ENCODE measurements around the gene GLIPR1L2. TPM values are rescaled to one million over a fixed set of nuclear protein-coding genes. Genes with fewer than 3 reads are reported as not detected.
"Not testable (repeated sequence)": the region's sequence is repeated elsewhere in the genome, so short reads cannot be mapped to it uniquely, and the experiment has no call there.

GLIPR1L2 gene
- total RNA-seq, 1 experiment from 2014 or later, result not detected

DNA sequence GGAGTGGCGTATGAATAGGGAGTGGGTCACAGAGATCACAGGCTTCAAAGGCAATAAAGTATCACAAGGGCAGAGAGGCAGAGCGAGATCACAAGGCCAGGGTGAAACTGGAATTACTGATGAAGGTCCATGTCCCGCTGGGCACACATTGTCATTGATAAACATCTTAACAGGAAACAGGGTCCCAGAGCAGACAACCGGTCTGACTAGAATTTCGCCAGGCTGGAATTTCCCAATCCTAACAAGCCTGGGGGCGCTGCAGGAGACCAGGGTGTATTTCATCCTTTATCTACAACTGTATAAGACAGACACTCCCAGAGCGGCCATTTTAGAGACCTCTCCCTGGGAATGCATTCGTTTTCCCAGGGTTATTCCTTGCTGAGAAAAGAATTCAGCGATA, 67.0 kb downstream of the GLIPR1L2 start:
- DNase-seq (ENCODE audit: low read depth); in situ Hi-C loops (cut with HindIII; ENCODE audit: low pct_unique_long_range_greater_than_20kb, low sequenced_read_pairs): not testable (repeated sequence)

DNA sequence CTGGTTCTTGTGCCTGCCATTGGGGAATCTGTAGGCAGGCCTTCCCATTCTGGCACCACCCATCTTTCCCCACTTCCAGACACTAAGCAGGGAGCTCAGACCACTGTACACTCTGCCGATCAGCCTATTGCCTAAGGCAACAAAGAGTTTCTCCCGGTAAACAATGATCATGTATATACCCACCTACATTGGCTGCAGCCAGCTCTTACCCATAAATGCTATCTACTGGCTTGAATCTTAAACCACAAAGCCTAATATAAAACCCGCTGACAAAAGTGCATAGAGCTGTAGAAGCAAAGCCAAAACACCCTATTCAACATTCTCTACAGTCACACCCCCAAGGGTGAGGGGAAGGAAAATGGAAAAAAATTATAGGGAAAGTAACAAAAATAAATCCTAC, 68.9 kb downstream of the GLIPR1L2 start:
- in situ Hi-C loops (cut with HindIII; ENCODE audit: low pct_unique_long_range_greater_than_20kb, low sequenced_read_pairs), result no loop called here
- no peak for DNase-seq (ENCODE audit: low read depth)

DNA sequence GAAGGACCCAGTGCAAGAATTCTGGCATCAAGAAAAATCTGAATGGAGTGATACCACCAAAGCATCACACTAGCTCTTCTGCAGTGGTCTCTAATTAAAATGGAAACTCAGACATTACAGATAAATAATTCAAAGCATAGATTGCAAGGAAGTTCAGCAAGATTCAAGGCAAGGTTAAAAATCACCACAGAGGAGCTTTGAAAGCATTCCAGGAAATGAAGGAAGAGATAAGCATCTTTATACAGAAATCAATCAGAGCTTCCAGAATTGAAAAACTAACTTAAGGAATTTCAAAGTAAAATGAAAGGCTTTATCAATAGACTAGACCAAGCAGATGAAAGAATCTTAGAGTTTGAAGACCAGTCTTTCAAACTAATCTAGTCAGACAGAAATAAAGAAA, 69.3 kb downstream of the GLIPR1L2 start:
- no peak for DNase-seq (ENCODE audit: low read depth)
- in situ Hi-C loops (cut with HindIII; ENCODE audit: low pct_unique_long_range_greater_than_20kb, low sequenced_read_pairs), result no loop called here

DNA sequence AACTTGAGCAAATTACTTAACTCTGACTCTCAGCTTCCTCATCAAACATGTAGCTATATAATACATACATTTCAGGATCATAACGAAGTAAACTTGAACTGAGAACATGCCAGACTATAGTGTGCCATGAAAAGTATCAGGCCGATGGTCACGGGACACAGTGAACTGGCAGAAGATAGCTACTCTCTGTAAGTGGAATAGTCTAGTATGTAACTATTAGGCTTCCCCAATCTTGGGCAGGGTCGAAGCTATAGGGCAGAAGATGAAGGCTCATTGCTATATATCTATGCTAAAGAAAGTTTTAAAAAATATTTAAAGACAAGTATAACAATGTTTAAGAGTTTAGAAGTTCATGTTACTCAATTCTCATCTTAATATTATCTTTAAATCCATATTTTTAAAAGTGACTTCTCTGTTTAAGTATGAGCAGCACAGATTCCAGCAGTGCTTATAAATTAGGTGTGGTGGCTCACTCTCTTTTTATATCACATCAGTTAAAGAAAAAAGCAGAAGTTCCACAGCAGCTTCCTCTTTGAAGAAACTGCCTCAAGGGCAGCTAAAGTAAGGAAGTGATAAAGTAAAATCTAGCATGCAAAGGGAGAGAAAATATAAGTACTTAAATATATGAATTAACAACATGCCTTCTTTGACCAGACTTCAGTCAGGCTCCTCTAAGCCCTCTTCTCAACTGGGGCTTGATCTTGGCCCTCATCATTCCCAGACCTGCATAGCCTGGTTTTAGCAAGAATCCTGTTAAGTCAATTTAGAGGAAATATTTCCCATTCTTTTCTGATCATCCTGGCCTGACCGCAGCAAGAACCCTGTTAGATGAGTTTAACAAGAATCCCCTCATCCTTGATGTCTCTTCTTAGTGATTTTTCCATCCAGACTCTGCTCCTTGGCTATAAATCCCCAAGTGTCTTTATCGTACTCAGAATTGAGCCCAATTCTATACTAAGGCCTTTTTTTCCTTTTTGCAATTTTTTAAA, 81.3 kb downstream of the GLIPR1L2 start:
- in situ Hi-C loops (cut with HindIII; ENCODE audit: low pct_unique_long_range_greater_than_20kb, low sequenced_read_pairs), result no loop called here
- no peak for DNase-seq (ENCODE audit: low read depth)

DNA sequence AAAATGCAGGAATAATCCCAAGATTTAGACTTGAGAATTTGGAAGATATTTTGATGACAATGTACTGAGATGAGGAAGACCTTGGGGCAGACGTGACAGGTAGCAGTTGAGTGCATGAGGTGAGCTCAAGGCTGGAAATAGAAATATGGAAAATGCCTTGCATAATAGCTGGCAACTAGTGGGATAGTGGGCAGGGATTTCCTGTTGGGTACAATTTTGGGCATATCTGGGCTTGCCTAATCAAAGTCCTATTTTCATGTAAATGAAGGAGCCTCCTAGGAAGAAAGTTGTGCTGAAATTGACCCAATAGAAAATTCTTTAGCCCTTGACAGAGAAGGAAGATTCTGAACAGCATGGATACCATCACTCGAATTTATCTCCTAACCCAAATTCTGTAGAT, 83.2 kb downstream of the GLIPR1L2 start:
- in situ Hi-C loops (cut with HindIII; ENCODE audit: low pct_unique_long_range_greater_than_20kb, low sequenced_read_pairs), result no loop called here
- DNase-seq (ENCODE audit: low read depth), result no peak

DNA sequence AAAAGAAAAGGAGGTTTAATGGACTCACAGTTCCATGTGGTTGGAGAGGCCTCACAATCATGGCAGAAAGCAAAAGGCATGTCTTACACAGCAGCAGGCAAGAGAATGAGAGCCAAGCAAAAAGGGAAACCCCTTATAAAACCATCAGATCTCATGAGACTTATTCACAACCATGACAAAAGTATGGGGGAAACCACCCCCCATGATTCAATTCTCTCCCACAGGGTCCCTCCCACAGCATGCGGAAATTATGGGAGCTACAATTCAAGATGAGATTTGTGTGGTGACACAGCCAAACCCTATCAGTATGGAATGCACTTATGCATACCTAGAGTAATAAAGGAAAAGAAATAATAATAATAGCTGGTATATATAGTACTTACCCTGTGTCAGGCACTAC, 85.2 kb downstream of the GLIPR1L2 start:
- in situ Hi-C loops (cut with HindIII; ENCODE audit: low pct_unique_long_range_greater_than_20kb, low sequenced_read_pairs), result no loop called here
- DNase-seq (ENCODE audit: low read depth), result no peak

DNA sequence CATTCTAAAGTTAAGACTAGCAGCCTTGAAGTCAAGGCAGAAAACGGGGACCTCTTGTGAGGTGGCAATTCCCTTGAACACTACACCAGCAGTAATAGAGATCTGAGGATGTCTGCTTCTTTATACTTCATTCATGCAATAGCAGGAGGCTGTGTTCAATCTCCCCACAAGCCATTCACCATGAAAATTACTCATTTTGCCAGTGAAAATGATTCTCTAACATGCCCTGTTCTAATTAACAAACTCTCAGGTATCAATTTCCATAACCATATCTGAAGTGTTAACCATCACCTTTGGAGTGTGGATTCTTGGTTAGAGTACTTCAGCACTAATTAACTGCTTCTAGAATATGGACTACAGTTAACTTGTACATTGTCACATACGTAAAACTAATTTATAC, 86.2 kb downstream of the GLIPR1L2 start:
- in situ Hi-C loops (cut with HindIII; ENCODE audit: low pct_unique_long_range_greater_than_20kb, low sequenced_read_pairs), result no loop called here

DNA sequence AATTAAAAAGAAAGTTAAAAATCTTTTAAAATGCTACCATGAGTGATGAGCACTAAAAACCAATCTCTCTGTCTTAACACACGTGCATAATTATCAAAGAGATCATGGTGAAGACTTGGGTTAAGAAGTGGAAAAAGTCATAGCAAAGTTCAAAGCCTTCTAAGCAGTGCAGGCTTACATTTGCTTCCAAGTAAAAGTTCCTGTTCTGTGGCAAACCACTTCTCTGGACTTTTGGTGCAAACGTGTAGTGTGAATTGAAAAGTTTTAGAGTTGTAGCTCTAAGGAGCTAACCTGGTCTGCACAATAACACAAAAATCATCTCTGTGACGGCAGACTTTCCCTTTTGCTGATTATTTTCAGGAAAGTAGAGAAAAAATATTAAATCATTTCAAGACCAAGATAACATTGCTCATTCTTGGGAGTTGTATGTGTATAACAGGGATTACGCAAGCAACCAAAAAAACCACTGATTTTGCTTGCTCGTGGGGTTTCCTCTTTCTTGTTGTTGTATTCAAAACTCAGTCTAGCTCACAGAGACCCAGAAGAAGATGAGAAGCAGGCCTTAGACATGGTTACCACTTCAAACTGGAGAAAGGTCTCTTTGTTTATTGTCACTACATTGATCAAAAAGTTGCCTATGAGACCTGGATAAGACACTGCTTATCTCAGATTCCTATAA, 87.4 kb downstream of the GLIPR1L2 start:
- no peak for DNase-seq (ENCODE audit: low read depth)
- in situ Hi-C loops (cut with HindIII; ENCODE audit: low pct_unique_long_range_greater_than_20kb, low sequenced_read_pairs), result no loop called here

More for the DNA sequence above, 86.2 kb downstream of the GLIPR1L2 start:
- DNase-seq (ENCODE audit: low read depth), result no peak

DNA sequence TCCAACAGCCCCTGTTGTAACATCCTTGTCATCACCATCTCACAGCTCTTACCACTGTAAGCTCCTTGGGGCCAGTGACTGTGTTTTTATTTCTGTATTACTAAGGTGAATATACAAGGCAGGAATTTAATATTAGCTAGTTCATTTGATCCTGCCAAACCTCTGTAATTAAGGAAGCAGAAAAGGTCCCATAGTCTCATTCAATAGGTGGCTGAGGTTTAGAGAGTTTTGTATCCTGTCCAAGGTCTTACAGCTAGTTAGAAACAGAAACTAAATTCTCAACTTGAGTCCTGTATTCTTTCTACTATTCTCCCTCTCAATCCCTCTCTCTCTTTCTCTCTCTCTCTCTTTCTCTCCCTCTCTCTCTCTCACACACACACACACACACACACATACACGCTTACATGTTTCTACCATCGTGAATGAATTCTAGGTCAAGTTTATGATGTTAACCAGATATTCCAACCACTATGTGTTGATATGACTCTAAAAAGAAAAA, 89.1 kb downstream of the GLIPR1L2 start:
- peak; percentile 46 for DNase-seq (ENCODE audit: low read depth)

DNA sequence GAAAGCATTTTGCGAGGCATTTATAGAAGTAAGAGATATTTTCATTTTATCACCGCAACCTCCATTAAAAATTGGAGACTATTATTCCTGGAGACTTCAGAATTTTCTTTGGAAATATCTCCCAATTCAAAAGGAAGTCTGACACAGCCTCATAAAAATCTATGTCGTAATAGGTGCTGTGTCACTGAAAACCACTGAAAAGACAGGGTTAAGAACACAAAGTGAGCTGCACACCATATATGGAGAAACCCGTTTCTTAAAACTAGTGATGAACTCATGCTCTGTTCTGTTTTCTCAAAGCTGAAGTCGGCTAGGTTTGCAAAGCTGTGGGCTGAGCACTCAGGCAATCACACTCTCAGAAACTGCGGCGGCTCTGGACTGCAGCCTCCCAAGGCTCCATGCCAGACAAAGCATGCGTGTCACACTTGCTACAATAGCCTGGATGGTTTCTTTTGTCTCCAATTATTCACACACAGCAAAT, 89.6 kb downstream of the GLIPR1L2 start, which contains the start of gene GLIPR1:
Gene GLIPR1, plus strand, starts transcription at position 287 of the 481 bp plus-strand sequence. Its CDS starts 126 bp downstream, at position 413.
- peak; percentile 76 for DNase-seq (ENCODE audit: low read depth)
- in situ Hi-C loops (cut with HindIII; ENCODE audit: low pct_unique_long_range_greater_than_20kb, low sequenced_read_pairs), result no loop called here

More for the DNA sequence above, 89.1 kb downstream of the GLIPR1L2 start:
- in situ Hi-C loops (cut with HindIII; ENCODE audit: low pct_unique_long_range_greater_than_20kb, low sequenced_read_pairs), result no loop called here

DNA sequence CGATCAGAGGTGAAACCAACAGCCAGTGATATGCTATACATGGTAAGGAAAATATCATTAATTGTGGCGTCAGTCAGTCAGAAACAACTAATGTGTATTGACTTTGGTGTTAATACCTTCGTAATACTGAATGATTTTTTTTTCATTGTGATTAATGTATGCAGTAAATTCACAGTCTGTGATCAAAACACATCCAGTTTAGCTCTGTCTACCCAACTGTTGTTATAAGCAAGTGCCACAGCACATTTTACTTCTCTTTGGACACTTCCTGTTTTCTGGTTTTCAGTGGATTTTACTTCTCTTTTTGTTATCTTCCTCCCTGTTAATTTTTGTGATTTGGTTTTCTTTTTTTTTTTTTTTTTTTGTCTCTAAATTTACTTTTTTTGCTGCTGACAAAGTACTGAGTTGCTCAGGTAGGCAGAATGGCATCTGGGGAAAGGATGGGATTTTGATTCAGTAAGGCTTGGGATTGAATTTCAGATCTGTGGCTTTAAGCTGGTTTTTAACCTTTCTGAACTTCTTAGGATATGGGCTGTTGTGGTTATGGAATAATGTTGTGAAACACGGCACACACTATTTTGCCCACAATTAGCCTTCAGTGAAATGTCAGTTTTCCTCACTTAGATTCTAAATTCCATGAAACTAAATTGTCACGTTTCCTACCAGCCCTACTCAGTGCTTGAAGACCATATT, 90.3 kb downstream of the GLIPR1L2 start:
- no peak for DNase-seq (ENCODE audit: low read depth)
- in situ Hi-C loops (cut with HindIII; ENCODE audit: low pct_unique_long_range_greater_than_20kb, low sequenced_read_pairs), result no loop called here

DNA sequence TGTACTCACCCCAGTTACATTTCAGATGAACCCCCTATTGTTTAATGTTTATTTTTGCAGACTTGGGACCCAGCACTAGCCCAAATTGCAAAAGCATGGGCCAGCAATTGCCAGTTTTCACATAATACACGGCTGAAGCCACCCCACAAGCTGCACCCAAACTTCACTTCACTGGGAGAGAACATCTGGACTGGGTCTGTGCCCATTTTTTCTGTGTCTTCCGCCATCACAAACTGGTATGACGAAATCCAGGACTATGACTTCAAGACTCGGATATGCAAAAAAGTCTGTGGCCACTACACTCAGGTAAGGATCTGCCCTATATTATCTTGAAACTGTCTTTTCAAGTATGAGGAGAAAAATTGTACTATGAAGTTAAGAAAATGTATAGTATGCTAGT, 90.9 kb downstream of the GLIPR1L2 start:
- no peak for DNase-seq (ENCODE audit: low read depth)
- in situ Hi-C loops (cut with HindIII; ENCODE audit: low pct_unique_long_range_greater_than_20kb, low sequenced_read_pairs), result no loop called here

Other genes with a start within 250 kb of the GLIPR1L2 start
- gene KCNC2, start 181.2 kb upstream of the GLIPR1L2 start, total RNA-seq (2014; rRNA removed; shearing (Covaris generic); ENCODE audit: low replicate concordance), result not detected in 2 replicates
- 2.8 and 5.8 TPM in 2 replicates for gene CAPS2, start 60.8 kb upstream of the GLIPR1L2 start, total RNA-seq (2014; rRNA removed; shearing (Covaris generic); ENCODE audit: low replicate concordance)
- not detected in 2 replicates for gene GLIPR1L1, start 56.4 kb upstream of the GLIPR1L2 start, total RNA-seq (2014; rRNA removed; shearing (Covaris generic); ENCODE audit: low replicate concordance)
- 5.0 and 25.5 TPM in 2 replicates for gene GLIPR1, start 89.7 kb downstream of the GLIPR1L2 start, total RNA-seq (2014; rRNA removed; shearing (Covaris generic); ENCODE audit: low replicate concordance)
- gene KRR1, start 120.5 kb downstream of the GLIPR1L2 start, total RNA-seq (2014; rRNA removed; shearing (Covaris generic); ENCODE audit: low replicate concordance), result 53.4 and 67.5 TPM in 2 replicates